HCT116 (cell line): ENCODE data around the gene FAM110D.

Experiments
- EZH2 ChIP-seq: fragments of 200-600 bp; sonication (generic); IDR thresholded peaks from 2 replicates; pipeline ENCODE4 v1.6.1; 2017; ENCODE audit warnings: antibody characterized with exemption, mixed run types
- POLR2A ChIP-seq: IDR thresholded peaks from 2 replicates; pipeline ENCODE4 v1.7.0; 2011; ENCODE audit warnings: borderline replicate concordance; ENCODE audit not compliant: insufficient read depth, insufficient read length; ENCODE audit errors: extremely low read depth
- POLR2AphosphoS5 ChIP-seq: IDR thresholded peaks from 2 replicates; pipeline ENCODE4 v1.6.1; 2011; ENCODE audit warnings: mild to moderate bottlenecking, low read depth, low read length, moderate library complexity
- ZBTB33 ChIP-seq: IDR thresholded peaks from 2 replicates; pipeline ENCODE4 v1.6.1; 2011; ENCODE audit warnings: mild to moderate bottlenecking, low read length, moderate library complexity; ENCODE audit not compliant: insufficient replicate concordance; ENCODE audit errors: extremely low read depth
- TF ChIP-seq, protein P1 (sequence below), 3 experiments: fragments of 200-600 bp in 1 of 3; sonication (generic) in 1 of 3; IDR thresholded peaks in 2 of 3; conservative IDR thresholded peaks in 1 of 3; 2 replicates each; pipeline ENCODE4 v1.5.1; 2012 to 2017; ENCODE audit warnings: low read depth in 2 of 3, low read length in 2 of 3, antibody characterized with exemption in 1 of 3, borderline replicate concordance in 1 of 3, control low read depth in 1 of 3, mild to moderate bottlenecking in 1 of 3, mixed read lengths in 1 of 3, mixed run types in 1 of 3, moderate library complexity in 1 of 3; ENCODE audit not compliant: insufficient read depth in 1 of 3

- no peak for TF ChIP-seq ZBTB33
- TF ChIP-seq POLR2A: no peak
- TF ChIP-seq, protein P1, sequence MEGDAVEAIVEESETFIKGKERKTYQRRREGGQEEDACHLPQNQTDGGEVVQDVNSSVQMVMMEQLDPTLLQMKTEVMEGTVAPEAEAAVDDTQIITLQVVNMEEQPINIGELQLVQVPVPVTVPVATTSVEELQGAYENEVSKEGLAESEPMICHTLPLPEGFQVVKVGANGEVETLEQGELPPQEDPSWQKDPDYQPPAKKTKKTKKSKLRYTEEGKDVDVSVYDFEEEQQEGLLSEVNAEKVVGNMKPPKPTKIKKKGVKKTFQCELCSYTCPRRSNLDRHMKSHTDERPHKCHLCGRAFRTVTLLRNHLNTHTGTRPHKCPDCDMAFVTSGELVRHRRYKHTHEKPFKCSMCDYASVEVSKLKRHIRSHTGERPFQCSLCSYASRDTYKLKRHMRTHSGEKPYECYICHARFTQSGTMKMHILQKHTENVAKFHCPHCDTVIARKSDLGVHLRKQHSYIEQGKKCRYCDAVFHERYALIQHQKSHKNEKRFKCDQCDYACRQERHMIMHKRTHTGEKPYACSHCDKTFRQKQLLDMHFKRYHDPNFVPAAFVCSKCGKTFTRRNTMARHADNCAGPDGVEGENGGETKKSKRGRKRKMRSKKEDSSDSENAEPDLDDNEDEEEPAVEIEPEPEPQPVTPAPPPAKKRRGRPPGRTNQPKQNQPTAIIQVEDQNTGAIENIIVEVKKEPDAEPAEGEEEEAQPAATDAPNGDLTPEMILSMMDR (IDR thresholded peaks at IDR 0.05 in 2 of 3, conservative IDR thresholded peaks at IDR 0.05 in 1 of 3; ENCODE audit: borderline replicate concordance in 1 of 3, insufficient read depth in 1 of 3, low read depth in 2 of 3, low read length in 2 of 3): no peak
- TF ChIP-seq POLR2AphosphoS5: no peak
- TF ChIP-seq EZH2: no peak
Measured at GRCh38 chr1:26160527-26161414, 1.9 kb downstream of the FAM110D start.
